COLO829 (cell line): ENCODE data around the gene PGAP2.
A peak's percentile ranks its signal among the peaks of the same experiment; 100 is the strongest.
"Not testable (repeated sequence)": the region's sequence is repeated elsewhere in the genome, so short reads cannot be mapped to it uniquely, and the experiment has no call there.

Experiments
- DNase-seq: peaks from one replicate; pipeline ENCODE4 v3.0.0; 2012; ENCODE audit warnings: low spot score

PGAP2 gene

DNA sequence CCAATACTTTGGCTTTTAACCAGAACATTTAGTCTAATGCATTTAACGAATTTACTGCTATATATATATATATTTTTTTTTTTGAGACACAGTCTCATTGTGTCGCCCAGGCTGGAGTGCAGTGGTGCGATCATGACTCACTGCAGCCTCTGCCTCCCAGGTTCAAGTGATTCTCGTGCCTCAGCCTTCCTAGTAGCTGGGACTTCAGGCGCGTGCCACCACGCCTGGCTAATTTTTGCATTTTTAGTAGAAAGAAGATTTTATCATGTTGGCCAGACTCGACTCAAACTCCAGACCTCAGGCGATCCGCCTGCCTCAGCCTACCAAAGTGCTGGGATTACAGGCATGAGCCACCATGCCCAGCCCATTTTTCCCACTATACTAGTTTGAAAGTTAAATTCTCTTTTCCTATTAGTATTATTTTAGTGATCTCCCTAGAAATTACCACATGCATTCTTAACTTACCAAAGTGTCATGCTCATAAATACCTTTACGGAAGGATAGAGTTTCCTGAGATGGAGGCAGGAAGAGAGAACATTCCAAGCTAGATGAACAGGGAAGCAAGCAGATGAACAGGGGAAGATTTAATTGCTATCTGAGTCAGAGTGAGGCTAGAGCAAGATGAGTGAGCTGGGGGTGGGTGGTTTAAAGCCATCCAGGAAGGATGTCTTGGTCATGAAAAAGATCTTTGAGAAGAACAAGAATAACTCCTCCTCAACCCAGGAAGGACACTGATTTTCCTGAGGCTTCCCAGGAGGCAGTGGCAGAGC lies 4.4 kb upstream of the PGAP2 start:
- peak; percentile 73 for DNase-seq

- peak; percentile 85 for DNase-seq
These were observed 682 bp downstream of the PGAP2 start for GRCh38 chr11:3808861-3809623.

GRCh38 chr11:3809624-3809928 lies 1.2 kb downstream of the PGAP2 start:
- no peak for DNase-seq

GRCh38 chr11:3810446-3810845 lies 2.1 kb downstream of the PGAP2 start:
- no peak for DNase-seq

DNA sequence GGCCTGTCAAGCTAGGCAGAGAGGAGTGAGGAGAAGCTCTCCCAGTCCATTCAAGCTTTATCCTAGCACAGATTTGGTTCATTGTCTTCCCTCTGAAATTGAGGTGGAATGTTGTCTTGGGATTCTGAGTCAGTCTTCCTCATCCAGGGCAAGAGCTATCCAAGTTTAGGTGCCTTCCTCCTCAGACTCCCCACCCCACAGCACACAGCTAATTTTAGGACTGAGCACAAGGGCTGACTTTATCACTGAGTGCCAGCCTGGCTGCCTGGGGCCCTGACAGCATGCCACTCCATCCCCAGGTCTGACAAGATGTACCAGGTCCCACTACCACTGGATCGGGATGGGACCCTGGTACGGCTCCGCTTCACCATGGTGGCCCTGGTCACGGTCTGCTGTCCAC lies 2.6 kb downstream of the PGAP2 start:
- no peak for DNase-seq

- DNase-seq, result not testable (repeated sequence)
These were observed 6.5 kb downstream of the PGAP2 start for GRCh38 chr11:3814832-3815231.

DNA sequence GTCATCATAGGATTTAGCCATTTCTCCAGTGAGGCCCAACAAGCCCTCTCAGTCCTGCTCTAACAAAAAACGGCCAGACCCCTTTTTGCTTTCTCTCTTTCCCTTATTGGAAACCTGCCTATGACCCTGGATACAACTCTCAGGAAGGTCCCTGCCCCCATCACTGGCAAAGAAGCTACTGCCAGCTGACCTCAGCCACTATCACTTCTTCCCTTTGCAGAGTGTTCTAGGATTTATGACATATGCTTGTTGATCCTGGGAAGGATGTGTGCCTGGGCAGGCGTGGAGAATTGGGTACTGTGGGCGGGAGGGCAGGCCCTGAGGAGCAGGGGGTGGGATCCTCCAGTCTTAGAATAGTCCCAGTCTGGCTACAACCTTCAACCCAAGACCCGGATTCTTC lies 7.5 kb downstream of the PGAP2 start:
- DNase-seq, result no peak

GRCh38 chr11:3816673-3817072 lies 8.3 kb downstream of the PGAP2 start:
- DNase-seq, result no peak

GRCh38 chr11:3817181-3817800 lies 8.9 kb downstream of the PGAP2 start:
- DNase-seq, result no peak

- DNase-seq, result no peak
These were observed 12.6 kb downstream of the PGAP2 start for GRCh38 chr11:3820971-3821370.

GRCh38 chr11:3822312-3822711 lies 14.0 kb downstream of the PGAP2 start:
- DNase-seq, result no peak

GRCh38 chr11:3823303-3823702 lies 14.9 kb downstream of the PGAP2 start:
- no peak for DNase-seq

GRCh38 chr11:3823762-3824506 lies 15.6 kb downstream of the PGAP2 start:
- DNase-seq, result no peak

DNA sequence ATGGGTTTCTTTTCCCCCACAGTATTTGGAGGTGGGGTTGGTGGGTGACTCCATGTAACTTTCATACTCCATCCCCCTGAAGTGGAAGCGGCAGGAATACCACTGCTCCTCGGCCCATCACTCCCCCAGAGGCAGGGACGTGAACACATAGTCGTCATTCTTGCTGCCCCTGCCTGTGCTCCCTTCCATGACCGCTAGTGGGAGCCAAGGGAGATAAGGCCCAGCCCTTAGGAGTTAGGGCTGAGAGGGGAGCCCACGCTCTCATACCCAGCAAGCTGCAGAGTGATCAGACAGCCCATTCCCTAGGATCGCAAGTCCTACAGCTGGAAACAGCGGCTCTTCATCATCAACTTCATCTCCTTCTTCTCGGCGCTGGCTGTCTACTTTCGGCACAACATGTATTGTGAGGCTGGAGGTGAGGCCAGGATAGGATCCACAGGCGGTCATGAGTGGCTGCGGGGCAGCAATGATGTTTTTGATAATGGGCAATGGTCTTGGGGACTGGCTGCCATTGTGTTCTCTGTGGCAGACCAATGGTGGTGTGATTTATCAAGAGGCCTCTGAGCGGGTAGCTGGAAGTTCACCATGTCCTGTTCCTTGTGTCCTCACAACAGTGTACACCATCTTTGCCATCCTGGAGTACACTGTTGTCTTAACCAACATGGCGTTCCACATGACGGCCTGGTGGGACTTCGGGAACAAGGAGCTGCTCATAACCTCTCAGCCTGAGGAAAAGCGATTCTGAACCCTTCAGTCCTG lies 16.5 kb downstream of the PGAP2 start:
- DNase-seq, result no peak

- no peak for DNase-seq
These were observed 17.3 kb downstream of the PGAP2 start for GRCh38 chr11:3825473-3826154.

GRCh38 chr11:3826721-3827120 lies 18.4 kb downstream of the PGAP2 start:
- no peak for DNase-seq

- no peak for DNase-seq
These were observed 19.2 kb downstream of the PGAP2 start for GRCh38 chr11:3827434-3828186.

- DNase-seq, result no peak
These were observed 21.7 kb downstream of the PGAP2 start for GRCh38 chr11:3830088-3830487.

DNA sequence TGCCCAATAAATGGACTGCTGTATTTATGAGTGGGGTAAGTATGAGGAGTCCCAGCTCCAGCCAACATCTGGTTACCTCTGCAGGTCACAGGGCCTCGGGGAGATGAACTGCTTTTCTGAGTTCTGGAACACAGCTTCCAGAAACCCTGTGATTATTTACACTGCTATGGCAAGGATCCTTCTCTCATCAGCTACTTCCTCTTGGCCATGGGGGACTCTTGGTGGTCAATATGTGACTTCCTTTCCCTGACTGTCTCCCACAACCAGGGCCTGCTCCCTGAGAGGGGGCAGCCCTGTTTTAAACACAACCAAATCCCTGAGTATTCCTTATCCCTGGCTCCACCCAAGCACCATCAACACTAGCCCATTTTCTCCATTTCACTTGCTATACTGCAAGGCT lies 22.4 kb downstream of the PGAP2 start:
- DNase-seq, result no peak
